HG03159 (cell line): Measurements from ENCODE around the gene RSBN1L.
"Not testable (repeated sequence)": the region's sequence is repeated elsewhere in the genome, so short reads cannot be mapped to it uniquely, and the experiment has no call there.

Experiments
- ATAC-seq: cut with Tn5 transposase; IDR thresholded peaks from one replicate; pipeline ENCODE4 v1.9.1; 2021; ENCODE audit warnings: mild to moderate bottlenecking, moderate library complexity; ENCODE audit not compliant: unreplicated experiment

RSBN1L gene

DNA sequence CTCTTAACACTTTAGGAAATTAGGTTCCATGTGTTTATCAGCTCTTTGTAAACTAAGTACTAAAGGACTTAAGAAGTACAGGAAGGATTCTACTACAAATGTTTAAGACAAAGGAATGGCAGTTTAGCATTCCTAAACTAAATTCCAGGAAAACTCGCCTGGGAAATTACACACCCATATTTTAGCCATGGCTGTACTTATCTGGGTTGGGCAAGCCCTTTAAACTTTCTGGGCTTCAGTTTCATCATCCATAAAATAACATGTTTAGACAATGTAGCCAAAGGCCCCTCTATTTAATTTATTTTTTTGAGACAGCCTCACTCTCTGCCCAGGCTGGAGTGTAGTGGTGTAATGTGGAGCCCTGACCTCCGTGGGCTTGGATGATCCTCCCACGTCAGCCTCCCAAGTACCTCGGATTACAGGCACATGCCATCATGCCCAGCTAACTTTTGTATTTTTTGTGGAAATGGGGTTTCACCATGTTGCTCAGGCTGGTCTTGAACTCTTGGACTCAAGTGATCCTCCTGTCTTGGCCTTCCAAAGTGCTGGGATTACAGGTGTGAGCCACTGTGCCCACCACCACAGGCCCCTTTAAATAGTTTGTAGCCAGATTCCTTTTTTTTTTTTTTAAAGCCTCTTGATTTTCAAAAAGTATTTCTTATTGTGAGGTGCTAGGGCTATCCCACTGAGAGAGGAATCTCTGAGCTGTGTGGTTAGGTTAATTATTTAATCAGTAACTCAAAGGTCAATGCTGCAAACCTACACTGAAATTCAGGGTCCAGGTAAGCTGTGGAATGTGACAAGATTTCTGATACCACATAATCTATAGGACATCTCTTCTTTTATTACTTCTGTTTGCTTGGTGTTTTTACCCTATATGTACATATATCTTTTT, 69.9 kb downstream of the RSBN1L start:
- ATAC-seq = no peak

- ATAC-seq = no peak
These were observed 70.7 kb downstream of the RSBN1L start for GRCh38 chr7:77766801-77767605.

GRCh38 chr7:77770316-77770715, 74.1 kb downstream of the RSBN1L start:
- no peak for ATAC-seq

- ATAC-seq = no peak
These were observed 75.6 kb downstream of the RSBN1L start for GRCh38 chr7:77771901-77772300.

GRCh38 chr7:77778535-77778934, 82.3 kb downstream of the RSBN1L start:
- ATAC-seq = no peak

DNA sequence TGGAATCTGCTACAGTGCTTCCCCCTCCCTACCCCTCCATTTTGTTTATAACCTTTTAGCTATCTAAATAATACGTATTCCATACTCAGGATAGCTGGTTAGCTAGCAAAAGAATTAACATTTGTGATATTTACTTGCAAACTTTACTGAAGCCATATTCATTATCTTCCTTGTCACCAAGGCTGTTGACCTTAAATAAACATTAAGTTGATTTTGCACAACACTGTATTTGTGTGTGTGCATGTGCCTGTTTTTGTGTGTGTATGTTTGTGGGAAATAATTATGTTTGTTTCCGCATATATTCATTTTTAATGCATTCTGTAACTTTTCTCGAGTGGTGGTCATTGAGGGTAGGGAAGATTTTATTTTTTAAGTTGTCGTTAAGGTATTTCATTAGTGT, 86.1 kb downstream of the RSBN1L start:
- ATAC-seq = no peak

DNA sequence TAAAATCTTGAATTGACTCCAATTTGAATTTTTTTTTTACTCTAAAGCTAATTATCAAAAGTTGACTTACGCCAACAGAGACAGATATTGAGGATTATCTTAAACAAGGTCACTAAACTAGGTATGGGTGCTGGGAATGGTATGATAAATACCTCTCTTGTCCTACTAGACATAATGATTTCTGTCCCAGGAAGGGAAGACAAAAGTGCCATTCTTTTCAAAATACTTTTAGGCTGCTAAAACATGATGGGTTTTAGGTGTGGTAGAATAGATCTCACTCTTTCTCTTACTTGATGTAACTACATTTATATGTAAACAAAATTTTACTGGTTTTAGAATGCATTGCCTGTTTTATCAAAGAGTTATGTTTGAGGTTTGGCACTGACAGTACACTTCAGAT, 86.9 kb downstream of the RSBN1L start:
- no peak for ATAC-seq

DNA sequence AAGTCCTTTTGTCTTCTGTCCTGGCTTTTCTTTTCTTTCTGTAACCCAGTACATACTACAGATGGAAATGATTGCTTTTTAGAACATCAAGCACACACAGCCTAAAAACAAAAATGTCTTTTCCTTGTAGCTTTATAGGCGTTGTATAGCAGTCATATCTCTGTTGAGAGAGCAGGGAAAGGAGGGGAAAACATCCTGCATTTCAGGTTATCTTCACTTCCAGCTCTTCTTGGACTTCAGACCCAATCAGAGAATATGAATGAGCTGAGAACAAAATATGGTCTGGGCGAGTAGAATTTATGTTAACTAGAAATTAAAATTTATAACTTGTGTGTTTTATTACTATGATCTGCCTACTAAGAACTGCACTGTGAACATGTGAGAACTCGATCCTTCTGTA, 87.3 kb downstream of the RSBN1L start:
- no peak for ATAC-seq

- not testable (repeated sequence) for ATAC-seq
These were observed 88.2 kb downstream of the RSBN1L start for GRCh38 chr7:77784426-77784825.

GRCh38 chr7:77786018-77786417, 89.8 kb downstream of the RSBN1L start:
- ATAC-seq = no peak

DNA sequence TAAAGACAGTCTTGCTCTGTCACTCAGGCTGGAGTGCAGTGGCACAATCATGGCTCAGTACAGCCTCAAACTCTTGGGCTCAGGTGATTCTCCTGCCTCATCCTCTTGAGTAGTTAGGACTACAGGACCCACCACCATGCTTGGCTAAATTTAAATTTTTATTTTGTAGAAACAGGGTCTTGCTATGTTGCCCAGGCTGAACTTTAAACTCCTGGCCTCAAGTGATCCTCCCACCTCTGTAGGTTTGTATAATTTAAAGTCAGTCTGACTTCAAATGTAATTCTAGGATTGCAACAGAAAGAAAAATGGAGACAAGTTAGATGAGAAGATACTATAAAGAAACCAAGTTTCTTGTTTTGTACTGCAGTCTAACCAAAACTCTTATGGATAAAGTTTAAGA, 90.5 kb downstream of the RSBN1L start:
- no peak for ATAC-seq

DNA sequence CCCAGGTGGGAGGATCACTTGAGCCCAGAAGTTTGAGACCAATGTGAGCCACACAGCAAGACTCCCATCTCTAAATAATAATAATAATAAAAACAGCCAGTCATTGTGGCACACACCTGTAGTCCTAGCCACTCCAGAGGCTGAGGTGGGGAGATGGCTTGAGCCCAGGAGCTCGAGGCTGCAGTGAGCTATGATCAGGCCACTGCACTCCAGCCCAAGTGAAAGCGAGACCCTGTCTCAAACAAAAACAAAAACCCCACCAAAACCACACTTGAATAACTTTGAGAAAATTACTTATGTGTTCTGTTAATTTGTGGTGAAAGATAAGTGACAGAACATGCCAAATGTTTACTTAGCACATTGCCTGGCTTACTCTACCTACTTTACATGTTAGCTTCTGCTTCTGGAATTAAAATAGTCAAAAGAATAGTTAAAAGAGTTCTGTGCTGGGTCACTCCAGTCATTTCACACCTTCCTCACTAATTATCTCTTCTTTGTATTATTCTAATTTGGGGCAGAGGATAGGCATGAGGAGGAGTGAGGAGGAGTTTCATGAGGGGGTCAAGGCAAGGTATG, 92.2 kb downstream of the RSBN1L start:
- ATAC-seq = peak; percentile 41

DNA sequence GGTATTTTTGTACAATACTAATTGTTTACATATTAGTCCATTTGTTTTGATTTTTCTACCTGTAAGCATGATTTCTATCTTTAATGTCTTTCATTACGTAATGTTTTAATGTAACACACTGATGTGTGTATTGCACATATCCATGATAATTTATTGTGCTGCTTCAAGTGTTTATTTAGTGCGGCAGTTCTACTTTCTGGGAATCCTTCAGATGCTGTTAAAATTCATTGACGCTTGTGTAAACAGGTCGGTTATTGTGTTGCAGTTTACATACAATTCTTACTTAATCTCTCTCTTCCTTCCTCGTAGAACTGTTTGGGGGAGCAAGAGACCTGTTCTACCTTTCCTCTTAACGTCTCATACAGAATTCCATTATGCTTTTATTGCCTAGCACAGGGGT, 95.1 kb downstream of the RSBN1L start:
- ATAC-seq = no peak

DNA sequence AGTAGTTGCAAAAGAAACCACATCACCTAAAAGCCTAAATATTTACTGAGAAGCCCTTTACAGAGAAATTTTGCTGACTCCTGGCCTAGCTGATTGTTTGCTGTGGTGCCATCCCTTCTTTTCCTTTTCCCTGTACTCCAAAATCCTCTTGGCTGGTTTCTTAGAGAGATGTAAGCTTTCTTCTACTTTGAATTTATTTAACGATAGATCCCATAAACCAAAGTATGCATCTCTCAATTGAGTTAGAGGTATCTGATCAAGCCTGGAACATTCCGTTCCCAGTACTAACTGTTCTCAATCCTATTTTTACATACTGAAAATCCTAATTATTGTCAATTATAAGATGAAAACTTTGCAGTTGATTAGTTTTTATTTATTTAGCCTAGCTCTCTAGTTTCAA, 95.7 kb downstream of the RSBN1L start:
- ATAC-seq = no peak

GRCh38 chr7:77794000-77794399, 97.7 kb downstream of the RSBN1L start:
- ATAC-seq = no peak

DNA sequence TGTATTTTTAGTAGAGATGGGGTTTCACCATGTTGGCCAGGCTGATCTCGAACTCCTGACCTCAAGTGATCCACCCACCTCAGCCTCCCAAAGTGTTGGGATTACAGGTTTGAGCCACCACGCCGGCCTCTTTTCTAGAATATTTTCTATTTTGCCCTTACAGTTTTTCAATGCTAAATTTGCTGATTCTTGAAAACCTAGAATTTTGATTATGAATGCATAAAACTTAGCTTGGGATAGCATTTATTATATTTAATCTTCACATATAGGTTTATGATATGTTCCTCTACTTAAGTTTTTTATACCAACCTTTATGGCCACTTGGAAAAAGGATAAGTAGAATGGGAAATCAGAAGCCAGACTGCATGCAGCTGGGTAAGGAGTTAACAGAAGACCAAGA, 99.8 kb downstream of the RSBN1L start:
- no peak for ATAC-seq

DNA sequence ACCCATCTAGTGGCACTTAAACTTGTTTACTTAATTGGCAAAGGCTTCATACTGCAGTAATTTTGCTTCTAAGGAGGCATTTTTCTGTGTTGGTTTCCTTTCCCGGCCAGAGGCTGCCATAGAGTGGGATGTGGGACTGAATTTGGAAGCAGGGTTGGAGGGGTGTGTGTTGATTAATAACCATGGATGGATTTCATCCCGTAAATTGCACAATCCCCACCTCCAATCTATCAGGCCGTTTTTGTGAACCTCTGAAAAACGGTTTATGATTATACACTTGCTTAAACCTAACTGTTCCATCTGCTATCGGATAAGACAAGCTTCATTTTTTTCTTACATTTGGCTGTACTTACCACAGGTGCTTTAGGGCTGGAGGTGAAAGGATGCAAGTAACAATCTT, 100.7 kb downstream of the RSBN1L start:
- no peak for ATAC-seq

- peak; percentile 31 for ATAC-seq
These were observed 101.6 kb downstream of the RSBN1L start for GRCh38 chr7:77797734-77798393.

DNA sequence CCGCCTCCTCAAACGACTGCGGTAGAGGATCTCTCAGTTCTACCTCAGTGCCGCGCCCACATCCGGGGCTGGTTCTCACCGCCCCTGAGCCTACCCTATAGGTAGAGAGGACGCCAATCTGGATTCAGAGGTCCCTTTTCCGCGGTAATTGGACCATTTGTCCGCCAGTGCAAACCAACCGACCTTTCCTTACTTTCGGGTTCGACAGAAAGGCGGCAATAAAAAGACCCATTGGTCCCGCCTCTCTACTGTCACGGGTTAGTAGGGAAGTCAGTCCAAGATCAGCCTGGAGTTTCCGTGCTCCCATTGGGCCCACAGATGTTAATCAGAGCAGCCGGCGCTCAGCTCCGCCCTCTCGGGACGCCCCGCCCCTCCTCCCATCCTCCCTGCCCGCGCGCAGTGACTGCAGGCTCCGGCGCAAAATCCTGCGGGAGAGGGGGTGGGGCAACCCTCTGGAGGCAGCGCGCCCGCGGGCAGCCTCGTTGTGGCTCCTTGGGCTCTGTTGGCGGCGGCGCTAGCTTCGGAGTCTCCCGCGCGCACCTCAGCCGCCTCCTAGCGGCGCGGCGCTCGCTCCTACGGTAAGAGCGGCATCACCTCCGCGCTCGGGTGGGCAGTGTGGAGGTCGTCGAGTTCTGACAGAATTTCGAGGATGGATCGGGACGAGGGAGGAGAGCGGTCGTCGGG, 102.3 kb downstream of the RSBN1L start, which contains the start of the genes PHTF2 and TMEM60:
PHTF2 (plus strand) TSS at position 380 of the 684 bp plus-strand sequence.
TMEM60 (minus strand) TSS at position 41 of the 684 bp plus-strand sequence. CDS start 4,061 bp downstream, outside the sequence.
- ATAC-seq = peak; percentile 92
